CD4-positive, alpha-beta T cell treated with Interleukin-15 for 1 hour (primary cell): ENCODE measurements around the gene EML4.

ENCODE experiments used
- DNase-seq: peaks from one replicate; pipeline ENCODE4 v3.0.0-alpha.2; 2020

Gene EML4

GRCh38 chr2:42196403-42197267 lies 27.5 kb downstream of the EML4 start:
- DNase-seq = peak; percentile 39

GRCh38 chr2:42197792-42198191 lies 28.6 kb downstream of the EML4 start:
- no peak for DNase-seq

- DNase-seq = no peak
These were observed 29.3 kb downstream of the EML4 start for GRCh38 chr2:42198466-42198865.

DNA sequence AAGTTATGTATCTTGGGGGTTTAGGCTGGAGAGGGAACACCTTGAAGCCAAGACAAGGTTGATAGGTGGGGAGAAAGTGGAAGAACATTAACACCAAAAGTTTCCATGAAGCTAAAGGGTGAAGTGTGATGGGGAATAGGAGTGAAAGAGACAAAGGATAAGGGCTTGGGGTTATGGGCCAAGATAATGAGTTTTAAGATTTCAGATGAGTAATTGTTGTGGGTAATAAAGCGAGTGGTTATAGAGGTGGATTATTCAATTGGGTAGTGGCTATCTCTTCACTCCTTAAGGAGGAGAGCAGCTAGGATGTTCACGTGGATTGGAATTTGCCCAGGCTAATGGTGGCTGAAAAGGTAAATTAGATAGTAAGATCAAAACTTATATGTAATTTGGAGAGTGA lies 29.8 kb downstream of the EML4 start:
- no peak for DNase-seq

- no peak for DNase-seq
These were observed 30.5 kb downstream of the EML4 start for GRCh38 chr2:42199626-42200025.

DNA sequence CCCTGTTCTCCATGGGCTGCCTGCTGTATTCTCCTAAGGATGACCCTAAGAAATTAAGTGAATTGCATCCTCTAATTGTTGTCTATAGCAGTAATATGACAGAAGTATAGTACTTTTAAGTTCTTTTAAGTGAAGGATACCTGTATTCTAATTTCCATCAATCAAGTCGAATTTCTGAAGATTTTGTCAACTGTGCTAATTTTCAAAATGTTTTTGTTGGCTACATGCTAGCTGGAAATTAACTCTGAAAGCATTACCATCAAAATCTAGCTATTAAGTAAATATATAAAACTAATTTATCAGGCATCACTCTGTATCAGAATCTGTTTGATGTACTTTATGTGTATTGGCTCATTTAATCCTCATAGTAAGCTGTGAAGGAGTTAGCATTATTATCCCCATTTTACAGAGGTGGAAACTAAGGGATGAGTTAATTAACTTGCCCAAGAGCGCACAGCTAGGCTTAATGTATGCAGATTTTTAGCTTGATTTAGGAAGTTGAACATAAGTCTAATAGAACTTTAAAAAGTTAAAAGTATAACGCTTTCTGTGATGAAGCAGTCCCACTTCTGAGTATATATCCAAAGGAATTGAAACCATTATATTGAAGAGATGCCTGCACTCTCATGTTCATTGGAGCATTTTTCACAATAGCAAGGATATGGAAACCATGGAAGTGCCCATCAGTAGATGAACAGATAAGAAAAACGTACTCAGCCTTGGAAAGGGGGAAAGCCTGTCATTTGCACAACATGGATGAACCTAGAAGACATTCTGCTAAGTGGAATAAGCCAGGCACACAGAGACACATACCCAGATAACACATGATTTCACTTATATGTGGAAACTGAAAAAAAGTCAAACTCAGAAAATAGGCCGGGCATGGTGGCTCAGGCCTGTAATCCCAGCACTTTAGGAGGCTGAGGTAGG lies 32.0 kb downstream of the EML4 start:
- DNase-seq = no peak

GRCh38 chr2:42202634-42203008 lies 33.5 kb downstream of the EML4 start:
- DNase-seq = no peak

DNA sequence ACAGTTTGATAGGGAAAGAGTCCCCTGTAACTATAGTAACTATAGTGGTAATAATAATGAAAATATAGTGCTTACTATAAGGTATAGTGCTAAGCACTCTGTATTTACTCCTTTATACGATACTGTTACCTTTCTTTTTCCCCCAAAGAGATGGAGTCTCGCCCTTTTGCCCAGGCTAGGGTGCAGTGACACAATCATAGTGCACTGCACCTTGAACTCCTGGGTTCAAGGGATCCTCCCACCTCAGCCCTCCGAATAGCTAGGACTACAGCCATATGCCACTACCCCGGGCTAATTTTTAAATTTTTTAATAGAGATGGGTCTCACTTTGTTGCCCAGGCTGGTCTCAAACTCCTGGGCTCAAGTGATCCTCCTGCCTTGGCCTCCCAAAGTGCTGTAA lies 34.6 kb downstream of the EML4 start:
- no peak for DNase-seq

GRCh38 chr2:42205337-42205736 lies 36.2 kb downstream of the EML4 start:
- no peak for DNase-seq

GRCh38 chr2:42207826-42208225 lies 38.7 kb downstream of the EML4 start:
- DNase-seq = no peak

DNA sequence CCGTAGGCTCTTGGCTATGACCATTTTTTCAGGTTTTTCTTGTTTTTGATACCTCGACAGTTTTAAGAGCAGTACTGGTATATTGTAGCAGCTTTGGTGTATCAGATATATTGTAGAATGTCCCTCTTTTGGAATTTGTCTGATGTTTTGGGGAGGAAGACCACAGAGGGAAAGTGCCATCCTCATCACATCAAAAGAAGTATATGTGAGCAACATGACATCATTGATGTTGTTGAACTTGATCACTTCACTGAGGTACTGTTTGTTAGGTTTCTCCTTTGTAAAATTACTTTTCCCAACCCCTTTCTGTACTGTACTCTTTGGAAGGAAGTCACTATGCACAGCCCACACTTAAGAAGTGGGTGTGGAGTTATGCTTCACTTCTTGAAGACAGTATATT lies 41.0 kb downstream of the EML4 start:
- no peak for DNase-seq

DNA sequence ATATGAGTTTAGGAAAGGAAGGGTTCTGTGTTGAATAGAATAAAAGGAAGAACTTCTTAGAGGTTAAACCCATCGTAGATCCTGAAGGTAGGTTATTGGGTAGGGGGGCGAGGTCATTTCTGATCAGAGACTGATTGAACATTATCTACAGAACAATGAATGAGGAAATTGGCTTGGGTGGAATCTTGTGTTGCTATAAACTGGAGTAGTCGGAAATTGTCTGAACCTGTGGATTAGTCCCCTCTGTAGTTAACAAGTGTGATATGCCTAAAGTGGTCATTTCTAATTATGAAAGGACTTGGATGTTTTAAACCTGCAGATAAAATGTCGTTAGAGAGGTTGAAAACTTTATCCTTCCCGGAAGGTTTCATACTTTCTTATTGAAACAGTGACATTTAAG lies 42.1 kb downstream of the EML4 start:
- DNase-seq = no peak

GRCh38 chr2:42214669-42215068 lies 45.5 kb downstream of the EML4 start:
- DNase-seq = no peak

GRCh38 chr2:42216694-42217093 lies 47.5 kb downstream of the EML4 start:
- DNase-seq = no peak

- no peak for DNase-seq
These were observed 48.2 kb downstream of the EML4 start for GRCh38 chr2:42217307-42217706.

- DNase-seq = no peak
These were observed 48.8 kb downstream of the EML4 start for GRCh38 chr2:42217914-42218313.

DNA sequence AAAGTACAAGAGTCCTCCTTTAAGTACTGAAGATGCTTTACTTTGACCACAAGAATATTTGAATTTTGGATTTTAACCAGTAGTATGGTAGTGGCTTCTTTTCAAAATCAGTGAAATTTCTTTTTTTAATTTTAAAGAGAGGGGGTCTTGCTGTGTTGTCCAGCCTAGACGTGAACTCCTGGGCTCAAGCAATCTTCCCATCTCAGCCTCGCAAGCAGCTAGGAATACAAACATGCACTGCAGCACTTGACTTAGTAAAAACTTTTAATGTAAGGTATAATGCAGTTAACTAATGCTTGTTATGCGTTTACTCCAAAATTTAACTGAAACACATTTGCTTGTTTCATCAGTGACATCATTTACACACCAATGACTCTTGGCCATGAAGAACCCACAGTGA lies 49.6 kb downstream of the EML4 start:
- no peak for DNase-seq

DNA sequence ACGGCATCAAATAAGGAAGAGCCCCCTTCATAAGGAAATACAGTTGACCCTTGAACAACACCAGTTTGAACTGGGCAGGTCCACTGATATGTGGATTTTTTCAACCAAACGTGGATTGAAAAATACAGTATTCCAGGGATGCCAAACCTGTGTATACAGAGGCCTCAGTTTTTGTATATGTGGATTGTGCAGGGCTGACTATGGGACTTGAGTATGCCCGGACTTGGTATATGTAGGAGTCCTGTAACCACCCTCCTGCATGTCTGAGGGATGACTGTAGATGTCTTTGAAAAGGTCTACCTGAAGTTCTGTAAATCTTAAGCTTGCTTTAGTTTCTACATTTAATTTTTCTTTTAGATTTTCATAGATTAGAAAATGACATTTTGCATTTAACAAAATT lies 50.0 kb downstream of the EML4 start:
- no peak for DNase-seq

DNA sequence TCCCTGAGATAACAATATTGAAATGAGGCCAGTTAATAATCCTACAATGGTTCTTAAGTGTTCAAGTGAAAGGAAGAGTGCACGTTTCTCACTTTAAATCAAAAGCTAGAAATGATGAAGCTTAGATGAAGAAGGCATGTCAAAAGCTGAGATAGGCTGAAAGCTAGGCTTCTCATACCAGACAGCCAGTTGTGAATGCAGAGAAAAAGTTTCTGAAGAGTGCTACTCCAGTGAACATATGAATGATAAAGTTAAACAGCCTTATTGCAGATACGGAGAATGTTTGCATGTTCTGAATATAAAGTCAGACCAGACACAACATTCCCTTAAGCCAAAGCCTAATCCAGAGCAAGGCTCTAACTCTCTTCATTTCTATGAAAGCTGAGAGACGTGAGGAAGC lies 51.4 kb downstream of the EML4 start:
- no peak for DNase-seq

GRCh38 chr2:42223067-42223854 lies 54.1 kb downstream of the EML4 start:
- DNase-seq = no peak

DNA sequence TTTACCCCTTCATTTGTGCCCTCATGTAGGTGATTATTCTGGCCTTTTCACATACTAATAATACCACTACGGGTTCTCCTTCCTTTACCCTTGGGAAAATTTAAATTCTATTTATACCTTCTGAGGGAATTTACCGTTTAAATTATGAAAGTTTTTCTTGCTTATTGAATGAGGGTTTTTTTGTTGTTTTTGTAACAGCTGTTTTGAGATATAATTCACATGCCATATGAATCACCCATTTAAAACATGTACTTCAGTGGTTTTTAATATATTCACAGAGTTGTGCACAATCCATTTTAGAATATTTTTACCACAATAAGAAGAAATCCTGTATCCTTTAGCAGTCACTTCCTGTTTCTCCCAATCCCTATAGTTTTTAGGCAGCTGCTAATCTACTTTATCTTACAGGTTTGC lies 54.7 kb downstream of the EML4 start:
- DNase-seq = no peak

GRCh38 chr2:42224422-42225067 lies 55.4 kb downstream of the EML4 start:
- DNase-seq = no peak

DNA sequence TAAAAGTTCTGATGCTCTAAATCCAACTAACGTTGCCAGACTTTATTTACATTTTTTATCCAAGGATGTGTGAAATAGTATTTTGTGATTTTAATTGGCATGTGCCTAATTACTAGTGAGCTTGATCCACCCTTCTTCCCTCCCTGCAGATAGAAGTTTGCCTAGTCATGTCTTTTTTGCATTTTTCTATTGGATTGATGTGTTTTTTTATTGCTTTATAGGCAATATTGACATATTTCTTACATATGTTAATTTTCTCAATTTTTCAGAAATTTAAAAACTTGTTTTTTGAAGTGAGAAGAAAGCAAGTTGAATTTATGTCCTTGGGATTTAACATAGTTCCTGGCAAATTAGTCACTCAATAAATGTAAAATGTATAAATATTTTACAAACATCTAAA lies 56.4 kb downstream of the EML4 start:
- DNase-seq = no peak
